Neural cell (in vitro differentiated cells): Measurements from ENCODE around the gene MYO5C. TPM values are rescaled to one million over a fixed set of nuclear protein-coding genes. Genes with fewer than 3 reads are reported as not detected.

ENCODE experiments used
- H2AFZ ChIP-seq: fragments of 200-600, 300-800 bp; sonication (generic), shearing (Covaris generic); 2 replicates; pipeline ENCODE4 v1.6.0; 2014; ENCODE audit warnings: low read depth, mild to moderate bottlenecking, antibody characterized with exemption, low read length, moderate library complexity
- H3F3A ChIP-seq: fragments of 200-600 bp; shearing (Covaris generic); 2 replicates; pipeline ENCODE4 v1.6.1; 2016; ENCODE audit warnings: mild to moderate bottlenecking, moderate library complexity, mixed read lengths, antibody characterized with exemption, low read length; ENCODE audit not compliant: insufficient read depth, poor library complexity, severe bottlenecking
- H3K27ac ChIP-seq: fragments of 200-600, 300-800 bp; sonication (generic), shearing (Covaris generic); 2 replicates; pipeline ENCODE4 v1.5.1; 2014; ENCODE audit warnings: mild to moderate bottlenecking, low read length, moderate library complexity
- H3K27me3 ChIP-seq: fragments of 300-800, 200-600 bp; sonication (generic), shearing (Covaris generic); 2 replicates; pipeline ENCODE4 v1.6.0; 2014; ENCODE audit warnings: mild to moderate bottlenecking, low read depth, low read length, moderate library complexity; ENCODE audit not compliant: insufficient read depth
- H3K36me3 ChIP-seq: fragments of 300-800, 200-600 bp; sonication (generic), shearing (Covaris generic); 2 replicates; pipeline ENCODE4 v1.5.1; 2014; ENCODE audit warnings: mild to moderate bottlenecking, antibody characterized with exemption, low read length, moderate library complexity; ENCODE audit not compliant: insufficient read depth
- H3K4me2 ChIP-seq: fragments of 300-800, 200-600 bp; sonication (generic), shearing (Covaris generic); 2 replicates; pipeline ENCODE4 v1.6.0; 2014; ENCODE audit warnings: mild to moderate bottlenecking, low read length
- H3K4me3 ChIP-seq: fragments of 300-800, 200-600 bp; sonication (generic), shearing (Covaris generic); 2 replicates; pipeline ENCODE4 v1.5.1; 2014; ENCODE audit warnings: mild to moderate bottlenecking, low read length, moderate library complexity
- H3K79me2 ChIP-seq: fragments of 200-600 bp; shearing (Covaris generic); replicated peaks from 2 replicates; pipeline ENCODE4 v1.6.0; 2014; ENCODE audit warnings: mild to moderate bottlenecking, low read length, moderate library complexity; ENCODE audit not compliant: insufficient read depth
- H3K9ac ChIP-seq: fragments of 300-800, 200-600 bp; sonication (generic), shearing (Covaris generic); 2 replicates; pipeline ENCODE4 v1.6.1; 2016; ENCODE audit warnings: mild to moderate bottlenecking, low read length, mixed read lengths
- H3K9me2 ChIP-seq: fragments of 200-600 bp; shearing (Covaris generic); 2 replicates; pipeline ENCODE4 v1.6.1; 2016; ENCODE audit warnings: mild to moderate bottlenecking, low read length, mixed read lengths; ENCODE audit not compliant: insufficient read depth
- H3K9me3 ChIP-seq: fragments of 200-600, 300-800 bp; sonication (generic), shearing (Covaris generic); 2 replicates; pipeline ENCODE4 v1.6.1; 2016; ENCODE audit warnings: mild to moderate bottlenecking, mixed run types, low read length, moderate library complexity, mixed read lengths
- H4K20me1 ChIP-seq: fragments of 200-600 bp; shearing (Covaris generic); 2 replicates; pipeline ENCODE4 v1.6.1; 2016; ENCODE audit warnings: mild to moderate bottlenecking, mixed run types; ENCODE audit not compliant: insufficient read depth
- CTCF ChIP-seq: fragments of 450-650 bp; IDR thresholded peaks from 2 replicates; pipeline ENCODE4 v1.5.1; 2014; ENCODE audit warnings: antibody characterized with exemption, mild to moderate bottlenecking, moderate library complexity; ENCODE audit not compliant: poor library complexity, severe bottlenecking
- EP300 ChIP-seq: fragments of 450-650 bp; conservative IDR thresholded peaks from 2 replicates; pipeline ENCODE4 v1.6.1; 2014; ENCODE audit warnings: antibody characterized with exemption, mild to moderate bottlenecking, moderate library complexity; ENCODE audit not compliant: poor library complexity, severe bottlenecking
- EZH2 ChIP-seq: fragments of 200-600, 300-800 bp; shearing (Covaris generic), sonication (generic); IDR thresholded peaks from 2 replicates; pipeline ENCODE4 v1.6.1; 2014; ENCODE audit warnings: antibody characterized with exemption, low read length, borderline replicate concordance, mild to moderate bottlenecking; ENCODE audit not compliant: insufficient read depth, poor library complexity, severe bottlenecking
- MXI1 ChIP-seq: fragments of 450-650 bp; conservative IDR thresholded peaks from 2 replicates; pipeline ENCODE4 v1.6.1; 2014; ENCODE audit warnings: antibody characterized with exemption, mild to moderate bottlenecking; ENCODE audit not compliant: poor library complexity, severe bottlenecking
- POLR2AphosphoS5 ChIP-seq: IDR thresholded peaks from 2 replicates; pipeline ENCODE4 v1.6.1; 2012
- RAD21 ChIP-seq: fragments of 450-650 bp; conservative IDR thresholded peaks from 2 replicates; pipeline ENCODE4 v1.6.1; 2014; ENCODE audit warnings: antibody characterized with exemption, mild to moderate bottlenecking, moderate library complexity
- REST ChIP-seq: IDR thresholded peaks from 2 replicates; pipeline ENCODE4 v1.6.1; 2012; ENCODE audit warnings: borderline replicate concordance
- SMC3 ChIP-seq: fragments of 450-650 bp; conservative IDR thresholded peaks from 2 replicates; pipeline ENCODE4 v1.6.1; 2014; ENCODE audit warnings: antibody characterized with exemption, mild to moderate bottlenecking, moderate library complexity; ENCODE audit not compliant: poor library complexity
- TAF1 ChIP-seq: IDR thresholded peaks from 2 replicates; pipeline ENCODE4 v1.6.1; 2012; ENCODE audit warnings: low read depth
- polyA plus RNA-seq: library from polyadenylated mRNA; depleted of rRNA; stranded (reverse); fragments of >200 nt; gene quantifications from 2 replicates; pipeline ENCODE4 v1.2.3, GENCODE V29; 2014

MYO5C gene
- polyA plus RNA-seq, 1 donor from 2014 or later: 0.77 TPM

- Histone ChIP-seq H3K27ac (no peak overlapping the region), H3K9me2 (no peaks in the 10 kb centered on the region), H4K20me1 (no peaks in the 10 kb centered on the region), H3F3A (no peaks in the 10 kb centered on the region), H2AFZ (no peak overlapping the region), H3K36me3 (no peaks in the 10 kb centered on the region), H3K9me3 (no peaks in the 10 kb centered on the region), H3K9ac (no peak overlapping the region), H3K4me3 (no peak overlapping the region), H3K4me2 (no peak overlapping the region), H3K27me3 (no peaks in the 10 kb centered on the region), H3K79me2 (no peaks in the 10 kb centered on the region)
- no peak for TF ChIP-seq RAD21
- TF ChIP-seq EZH2: no peak
- TF ChIP-seq SMC3: no peak
- no peak for TF ChIP-seq MXI1
- TF ChIP-seq POLR2AphosphoS5: no peak
- TF ChIP-seq EP300: no peak
- TF ChIP-seq TAF1: no peak
- TF ChIP-seq REST: no peak
- no peak for TF ChIP-seq CTCF
Measured at GRCh38 chr15:52303093-52303772, 7.6 kb upstream of the MYO5C start.

DNA sequence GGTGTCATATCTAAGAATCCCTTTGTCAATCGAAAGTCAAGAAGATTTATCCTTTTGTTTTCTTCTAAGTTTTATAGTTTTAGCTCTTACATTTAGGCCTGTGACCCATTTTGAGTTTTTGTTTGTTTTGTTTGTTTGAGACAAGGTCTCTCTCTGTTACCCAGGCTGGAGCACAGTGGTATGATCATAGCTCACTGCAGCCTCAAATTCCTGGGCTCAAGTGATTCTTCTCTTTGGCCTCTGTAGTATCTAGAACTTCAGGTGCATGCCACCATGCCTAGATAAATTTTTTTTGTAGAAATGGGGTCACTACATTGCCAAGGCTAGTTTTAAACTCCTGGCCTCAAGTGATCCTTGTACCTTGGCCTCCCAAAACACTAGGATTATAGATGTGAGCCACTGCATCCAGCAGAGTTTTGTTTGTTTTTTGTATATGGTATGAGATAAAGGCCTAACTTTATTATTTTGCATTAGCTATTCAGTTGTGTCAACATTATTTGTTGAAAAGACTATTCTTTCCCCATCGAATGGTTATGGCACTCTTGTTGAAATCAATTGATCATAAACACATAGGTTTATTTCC, 5.8 kb upstream of the MYO5C start:
- H3K9ac ChIP-seq: no peak overlapping the region
- H3K79me2 ChIP-seq: no peaks in the 10 kb centered on the region
- no peaks in the 10 kb centered on the region for H3K9me3 ChIP-seq
- no peak overlapping the region for H3K4me2 ChIP-seq
- H3K27ac ChIP-seq: no peak overlapping the region
- no peak overlapping the region for H2AFZ ChIP-seq
- no peak overlapping the region for H3K4me3 ChIP-seq
- no peaks in the 10 kb centered on the region for H4K20me1 ChIP-seq
- no peaks in the 10 kb centered on the region for H3K36me3 ChIP-seq
- no peaks in the 10 kb centered on the region for H3K27me3 ChIP-seq
- TF ChIP-seq CTCF (no peak), EP300 (no peak), TAF1 (no peak), RAD21 (no peak), SMC3 (no peak), EZH2 (no peak), REST (no peak), POLR2AphosphoS5 (no peak), MXI1 (no peak)
- H3F3A ChIP-seq: no peaks in the 10 kb centered on the region
- no peaks in the 10 kb centered on the region for H3K9me2 ChIP-seq
